Measurements from ENCODE around the gene ARID5A.

DNA sequence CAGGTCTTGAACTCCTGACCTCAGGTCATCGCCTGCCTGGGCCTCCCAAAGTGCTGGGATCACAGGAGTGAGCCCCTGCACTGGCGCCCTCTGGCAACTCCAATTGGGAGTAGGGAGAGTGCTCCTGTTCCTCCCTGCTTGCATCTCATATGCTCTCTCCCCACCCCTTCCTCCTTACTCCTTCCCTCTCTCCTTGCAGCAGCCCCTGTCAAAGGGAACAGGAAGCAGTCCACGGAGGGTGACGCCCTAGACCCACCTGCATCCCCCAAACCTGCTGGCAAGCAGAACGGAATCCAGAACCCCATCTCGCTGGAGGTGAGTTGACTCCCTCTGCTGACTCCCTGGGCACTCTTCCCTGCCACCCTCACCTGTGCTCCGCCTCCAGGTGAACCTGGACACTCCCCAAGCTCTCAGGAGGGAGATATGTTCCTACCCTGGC is 10.7 kb downstream of the ARID5A start:
- TF ChIP-seq EP300 (IDR thresholded peaks at IDR 0.05) = no peak
- TF ChIP-seq, protein P1, sequence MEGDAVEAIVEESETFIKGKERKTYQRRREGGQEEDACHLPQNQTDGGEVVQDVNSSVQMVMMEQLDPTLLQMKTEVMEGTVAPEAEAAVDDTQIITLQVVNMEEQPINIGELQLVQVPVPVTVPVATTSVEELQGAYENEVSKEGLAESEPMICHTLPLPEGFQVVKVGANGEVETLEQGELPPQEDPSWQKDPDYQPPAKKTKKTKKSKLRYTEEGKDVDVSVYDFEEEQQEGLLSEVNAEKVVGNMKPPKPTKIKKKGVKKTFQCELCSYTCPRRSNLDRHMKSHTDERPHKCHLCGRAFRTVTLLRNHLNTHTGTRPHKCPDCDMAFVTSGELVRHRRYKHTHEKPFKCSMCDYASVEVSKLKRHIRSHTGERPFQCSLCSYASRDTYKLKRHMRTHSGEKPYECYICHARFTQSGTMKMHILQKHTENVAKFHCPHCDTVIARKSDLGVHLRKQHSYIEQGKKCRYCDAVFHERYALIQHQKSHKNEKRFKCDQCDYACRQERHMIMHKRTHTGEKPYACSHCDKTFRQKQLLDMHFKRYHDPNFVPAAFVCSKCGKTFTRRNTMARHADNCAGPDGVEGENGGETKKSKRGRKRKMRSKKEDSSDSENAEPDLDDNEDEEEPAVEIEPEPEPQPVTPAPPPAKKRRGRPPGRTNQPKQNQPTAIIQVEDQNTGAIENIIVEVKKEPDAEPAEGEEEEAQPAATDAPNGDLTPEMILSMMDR (IDR thresholded peaks at IDR 0.05) = no peak
